ENCODE results near the gene RSPRY1.

RSPRY1 gene

DNA sequence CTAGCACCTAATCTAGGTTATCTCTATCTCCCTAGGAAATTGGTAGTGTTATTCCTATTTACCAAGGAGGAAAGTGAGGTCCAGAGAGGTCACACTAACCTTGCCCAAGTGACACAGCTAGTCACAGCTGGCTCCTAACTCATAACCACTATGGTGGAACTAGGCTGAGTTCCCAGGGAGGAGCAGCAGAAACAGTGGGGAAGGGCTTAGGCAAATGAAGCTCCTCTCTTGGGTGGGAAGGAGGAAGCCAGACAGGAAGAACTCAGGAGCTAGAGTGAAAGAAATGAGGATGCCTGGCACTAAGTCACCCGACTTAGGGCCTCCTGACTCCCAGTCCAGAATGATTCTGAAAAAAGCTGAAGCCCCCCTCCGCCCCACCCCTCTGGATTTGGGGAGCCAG is 34.8 kb upstream of the RSPRY1 start:
- H3K4me1 ChIP-seq (ENCODE audit: control insufficient read depth, low read length), result peaks cover 20% of the 10 kb centered on the region
- peaks cover 3% of the 10 kb centered on the region; the same call in 1 of the 2 replicates for H3F3A ChIP-seq (ENCODE audit: control insufficient read depth, insufficient read depth)
- H3K79me2 ChIP-seq (ENCODE audit: control insufficient read depth, low read length), result no peaks in the 10 kb centered on the region
- H3K9me2 ChIP-seq (replicated peaks; ENCODE audit: control insufficient read depth, low read length), result no peaks in the 10 kb centered on the region
- peaks cover 41% of the 10 kb centered on the region for H3K36me3 ChIP-seq (ENCODE audit: control insufficient read depth, low read length)
- H4K20me1 ChIP-seq (ENCODE audit: control insufficient read depth, insufficient read depth, low read depth, low read length), result no peaks in the 10 kb centered on the region
- TF ChIP-seq, protein P1, sequence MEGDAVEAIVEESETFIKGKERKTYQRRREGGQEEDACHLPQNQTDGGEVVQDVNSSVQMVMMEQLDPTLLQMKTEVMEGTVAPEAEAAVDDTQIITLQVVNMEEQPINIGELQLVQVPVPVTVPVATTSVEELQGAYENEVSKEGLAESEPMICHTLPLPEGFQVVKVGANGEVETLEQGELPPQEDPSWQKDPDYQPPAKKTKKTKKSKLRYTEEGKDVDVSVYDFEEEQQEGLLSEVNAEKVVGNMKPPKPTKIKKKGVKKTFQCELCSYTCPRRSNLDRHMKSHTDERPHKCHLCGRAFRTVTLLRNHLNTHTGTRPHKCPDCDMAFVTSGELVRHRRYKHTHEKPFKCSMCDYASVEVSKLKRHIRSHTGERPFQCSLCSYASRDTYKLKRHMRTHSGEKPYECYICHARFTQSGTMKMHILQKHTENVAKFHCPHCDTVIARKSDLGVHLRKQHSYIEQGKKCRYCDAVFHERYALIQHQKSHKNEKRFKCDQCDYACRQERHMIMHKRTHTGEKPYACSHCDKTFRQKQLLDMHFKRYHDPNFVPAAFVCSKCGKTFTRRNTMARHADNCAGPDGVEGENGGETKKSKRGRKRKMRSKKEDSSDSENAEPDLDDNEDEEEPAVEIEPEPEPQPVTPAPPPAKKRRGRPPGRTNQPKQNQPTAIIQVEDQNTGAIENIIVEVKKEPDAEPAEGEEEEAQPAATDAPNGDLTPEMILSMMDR (IDR thresholded peaks at IDR 0.05; ENCODE audit: low read depth, low read length, poor library complexity, severe bottlenecking), result no peak
- no peak for TF ChIP-seq EZH2phosphoT487 (IDR thresholded peaks at IDR 0.05; ENCODE audit: borderline replicate concordance, low read length)
- H3K4me2 ChIP-seq (ENCODE audit: low read length), result no peak overlapping the region
- no peaks in the 10 kb centered on the region for H3K9me3 ChIP-seq (ENCODE audit: control insufficient read depth, insufficient read depth, low read length)
- H3K27ac ChIP-seq (ENCODE audit: low read depth, low read length), result no peak overlapping the region
- no peak overlapping the region for H3K4me3 ChIP-seq (ENCODE audit: low read length)
- no peaks in the 10 kb centered on the region for H3K27me3 ChIP-seq (ENCODE audit: control insufficient read depth, low read length)

DNA sequence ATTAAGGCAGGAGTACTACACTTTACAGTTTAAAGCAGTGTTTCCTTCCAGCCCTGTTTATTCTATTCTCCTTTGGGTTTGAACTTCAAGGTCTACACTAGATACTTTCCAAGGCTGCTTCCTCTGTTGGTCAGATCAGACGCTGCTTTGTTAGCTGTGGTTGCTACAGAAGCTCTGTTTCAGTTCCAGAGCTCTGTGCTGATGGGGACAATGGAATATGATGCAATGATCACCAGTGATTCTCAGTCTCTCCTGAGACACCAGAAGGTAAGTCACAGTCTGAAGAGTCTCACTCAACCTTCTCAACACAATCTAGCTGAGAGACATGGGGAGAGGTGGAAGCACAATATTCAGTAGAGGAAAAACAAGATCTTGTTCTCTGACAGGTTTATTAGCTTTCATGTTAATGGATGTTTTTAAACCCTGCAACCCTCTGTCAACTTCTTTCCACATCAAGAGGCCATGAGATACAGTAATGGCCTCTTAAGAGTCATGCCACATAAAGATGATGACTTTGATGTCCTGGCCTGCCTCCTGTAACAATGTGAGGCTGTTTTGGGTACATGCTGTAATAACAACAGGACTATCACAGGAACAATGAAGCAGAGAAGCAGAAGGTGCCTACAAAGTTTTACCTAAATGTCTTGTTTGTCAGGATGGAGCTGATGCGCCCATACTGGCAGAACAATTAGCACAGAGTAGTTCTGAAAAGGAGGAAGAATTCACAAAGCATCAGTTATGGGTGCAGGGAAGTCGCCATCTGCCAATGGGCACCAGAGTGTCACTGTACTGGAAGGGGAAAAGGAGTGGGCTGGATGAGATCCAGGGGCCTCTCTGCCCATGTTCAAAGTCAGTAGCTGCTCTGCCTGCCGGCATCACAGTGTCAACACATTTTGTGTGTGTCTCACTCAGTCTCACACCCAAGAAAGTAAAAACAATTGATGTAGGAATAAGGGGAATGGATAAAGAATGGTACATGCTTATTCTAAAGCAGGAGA is 33.7 kb upstream of the RSPRY1 start:
- peaks cover 11% of the 10 kb centered on the region for H3K4me1 ChIP-seq (ENCODE audit: control insufficient read depth, low read length)
- H3K4me2 ChIP-seq (ENCODE audit: low read length), result no peak overlapping the region
- no peak overlapping the region for H3K27ac ChIP-seq (ENCODE audit: low read depth, low read length)

DNA sequence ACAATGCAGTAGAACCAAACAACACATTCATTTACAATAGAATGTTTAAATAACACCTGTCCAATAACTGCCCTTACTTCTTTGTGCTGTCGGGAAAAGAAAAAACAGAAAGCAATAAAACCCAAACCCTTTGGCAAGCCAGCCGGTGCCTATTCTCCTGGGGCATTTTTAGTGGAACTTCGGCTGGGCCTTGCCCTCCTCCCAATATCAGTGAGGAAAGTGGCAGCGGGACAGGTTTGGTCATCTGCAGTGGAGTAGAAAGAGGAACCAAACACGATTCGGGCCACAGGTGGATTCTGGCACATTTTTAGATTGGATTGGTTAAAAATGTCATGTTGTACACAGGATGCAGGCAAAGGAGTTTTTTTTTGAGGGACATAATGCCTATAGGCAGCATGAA is 32.3 kb upstream of the RSPRY1 start:
- Histone ChIP-seq H3K4me2 (ENCODE audit: low read length) (no peak overlapping the region), H3K27ac (ENCODE audit: low read depth, low read length) (no peak overlapping the region), H3K4me1 (ENCODE audit: control insufficient read depth, low read length) (no peaks in the 10 kb centered on the region), H3K9me2 (replicated peaks; ENCODE audit: control insufficient read depth, low read length) (no peaks in the 10 kb centered on the region), H3K27me3 (ENCODE audit: control insufficient read depth, low read length) (no peaks in the 10 kb centered on the region), H3F3A (ENCODE audit: control insufficient read depth, insufficient read depth) (no peaks in the 10 kb centered on the region), H3K79me2 (ENCODE audit: control insufficient read depth, low read length) (no peaks in the 10 kb centered on the region), H3K9me3 (ENCODE audit: control insufficient read depth, insufficient read depth, low read length) (no peaks in the 10 kb centered on the region), H4K20me1 (ENCODE audit: control insufficient read depth, insufficient read depth, low read depth, low read length) (no peaks in the 10 kb centered on the region), H3K36me3 (ENCODE audit: control insufficient read depth, low read length) (peaks cover 55% of the 10 kb centered on the region), H3K4me3 (ENCODE audit: low read length) (no peak overlapping the region)
- TF ChIP-seq, protein P1 (IDR thresholded peaks at IDR 0.05; ENCODE audit: low read depth, low read length, poor library complexity, severe bottlenecking), result no peak
- TF ChIP-seq EZH2phosphoT487 (IDR thresholded peaks at IDR 0.05; ENCODE audit: borderline replicate concordance, low read length), result no peak

More for the DNA sequence above, 33.7 kb upstream of the RSPRY1 start:
- TF ChIP-seq, protein P1 (IDR thresholded peaks at IDR 0.05; ENCODE audit: low read depth, low read length, poor library complexity, severe bottlenecking), result no peak
- TF ChIP-seq EZH2phosphoT487 (IDR thresholded peaks at IDR 0.05; ENCODE audit: borderline replicate concordance, low read length), result no peak
- Histone ChIP-seq H3K9me3 (ENCODE audit: control insufficient read depth, insufficient read depth, low read length) (no peaks in the 10 kb centered on the region), H3K36me3 (ENCODE audit: control insufficient read depth, low read length) (peaks cover 42% of the 10 kb centered on the region), H3K27me3 (ENCODE audit: control insufficient read depth, low read length) (no peaks in the 10 kb centered on the region), H3K4me3 (ENCODE audit: low read length) (no peak overlapping the region), H4K20me1 (ENCODE audit: control insufficient read depth, insufficient read depth, low read depth, low read length) (no peaks in the 10 kb centered on the region), H3K9me2 (replicated peaks; ENCODE audit: control insufficient read depth, low read length) (no peaks in the 10 kb centered on the region), H3F3A (ENCODE audit: control insufficient read depth, insufficient read depth) (peaks cover 3% of the 10 kb centered on the region; the same call in 1 of the 2 replicates), H3K79me2 (ENCODE audit: control insufficient read depth, low read length) (no peaks in the 10 kb centered on the region)

Measured in DOHH2 (cell line).